ENCODE data around the gene HOXD9.

DNA sequence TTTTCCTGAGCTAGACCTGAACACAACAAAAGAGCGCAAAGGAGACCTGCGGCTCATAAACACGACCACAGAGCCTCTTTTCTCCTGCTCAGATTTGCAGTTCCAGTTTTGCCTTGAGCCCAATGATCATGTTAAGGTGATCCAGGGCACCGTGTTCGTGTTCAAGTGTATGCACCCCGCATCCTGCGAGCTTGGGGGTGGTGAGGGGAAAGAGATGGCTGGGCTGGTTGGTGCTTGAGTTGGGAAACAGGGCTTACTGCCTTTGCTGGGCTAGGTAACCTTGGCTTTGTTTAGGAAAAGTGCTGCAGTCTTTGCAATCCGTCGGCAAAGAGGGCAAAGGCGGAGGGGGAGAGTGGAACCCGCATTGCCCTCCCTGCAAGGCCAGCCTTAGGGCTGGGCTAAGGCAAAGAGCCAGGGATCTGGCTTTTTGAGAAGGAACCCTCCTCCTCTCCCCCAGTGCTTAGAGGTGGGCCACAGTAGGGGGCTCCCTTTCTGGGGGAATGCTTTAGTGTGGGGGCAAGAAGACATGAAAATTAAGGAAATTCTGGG, 4.6 kb upstream of the HOXD9 start:
- TF ChIP-seq, protein P1, sequence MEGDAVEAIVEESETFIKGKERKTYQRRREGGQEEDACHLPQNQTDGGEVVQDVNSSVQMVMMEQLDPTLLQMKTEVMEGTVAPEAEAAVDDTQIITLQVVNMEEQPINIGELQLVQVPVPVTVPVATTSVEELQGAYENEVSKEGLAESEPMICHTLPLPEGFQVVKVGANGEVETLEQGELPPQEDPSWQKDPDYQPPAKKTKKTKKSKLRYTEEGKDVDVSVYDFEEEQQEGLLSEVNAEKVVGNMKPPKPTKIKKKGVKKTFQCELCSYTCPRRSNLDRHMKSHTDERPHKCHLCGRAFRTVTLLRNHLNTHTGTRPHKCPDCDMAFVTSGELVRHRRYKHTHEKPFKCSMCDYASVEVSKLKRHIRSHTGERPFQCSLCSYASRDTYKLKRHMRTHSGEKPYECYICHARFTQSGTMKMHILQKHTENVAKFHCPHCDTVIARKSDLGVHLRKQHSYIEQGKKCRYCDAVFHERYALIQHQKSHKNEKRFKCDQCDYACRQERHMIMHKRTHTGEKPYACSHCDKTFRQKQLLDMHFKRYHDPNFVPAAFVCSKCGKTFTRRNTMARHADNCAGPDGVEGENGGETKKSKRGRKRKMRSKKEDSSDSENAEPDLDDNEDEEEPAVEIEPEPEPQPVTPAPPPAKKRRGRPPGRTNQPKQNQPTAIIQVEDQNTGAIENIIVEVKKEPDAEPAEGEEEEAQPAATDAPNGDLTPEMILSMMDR (IDR thresholded peaks at IDR 0.05; ENCODE audit: insufficient read depth, low read length) = no peak
- TF ChIP-seq POLR2AphosphoS5 (IDR thresholded peaks at IDR 0.05; ENCODE audit: low read depth) (no peak), GABPA (IDR thresholded peaks at IDR 0.05; ENCODE audit: low read depth) (no peak)
- TF ChIP-seq, protein P2, sequence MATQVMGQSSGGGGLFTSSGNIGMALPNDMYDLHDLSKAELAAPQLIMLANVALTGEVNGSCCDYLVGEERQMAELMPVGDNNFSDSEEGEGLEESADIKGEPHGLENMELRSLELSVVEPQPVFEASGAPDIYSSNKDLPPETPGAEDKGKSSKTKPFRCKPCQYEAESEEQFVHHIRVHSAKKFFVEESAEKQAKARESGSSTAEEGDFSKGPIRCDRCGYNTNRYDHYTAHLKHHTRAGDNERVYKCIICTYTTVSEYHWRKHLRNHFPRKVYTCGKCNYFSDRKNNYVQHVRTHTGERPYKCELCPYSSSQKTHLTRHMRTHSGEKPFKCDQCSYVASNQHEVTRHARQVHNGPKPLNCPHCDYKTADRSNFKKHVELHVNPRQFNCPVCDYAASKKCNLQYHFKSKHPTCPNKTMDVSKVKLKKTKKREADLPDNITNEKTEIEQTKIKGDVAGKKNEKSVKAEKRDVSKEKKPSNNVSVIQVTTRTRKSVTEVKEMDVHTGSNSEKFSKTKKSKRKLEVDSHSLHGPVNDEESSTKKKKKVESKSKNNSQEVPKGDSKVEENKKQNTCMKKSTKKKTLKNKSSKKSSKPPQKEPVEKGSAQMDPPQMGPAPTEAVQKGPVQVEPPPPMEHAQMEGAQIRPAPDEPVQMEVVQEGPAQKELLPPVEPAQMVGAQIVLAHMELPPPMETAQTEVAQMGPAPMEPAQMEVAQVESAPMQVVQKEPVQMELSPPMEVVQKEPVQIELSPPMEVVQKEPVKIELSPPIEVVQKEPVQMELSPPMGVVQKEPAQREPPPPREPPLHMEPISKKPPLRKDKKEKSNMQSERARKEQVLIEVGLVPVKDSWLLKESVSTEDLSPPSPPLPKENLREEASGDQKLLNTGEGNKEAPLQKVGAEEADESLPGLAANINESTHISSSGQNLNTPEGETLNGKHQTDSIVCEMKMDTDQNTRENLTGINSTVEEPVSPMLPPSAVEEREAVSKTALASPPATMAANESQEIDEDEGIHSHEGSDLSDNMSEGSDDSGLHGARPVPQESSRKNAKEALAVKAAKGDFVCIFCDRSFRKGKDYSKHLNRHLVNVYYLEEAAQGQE (IDR thresholded peaks at IDR 0.05; ENCODE audit: insufficient replicate concordance, low read depth) = no peak

Data from HL-60 (cell line).